H1 (cell line): ENCODE results near the gene PIK3C2G. TPM values are rescaled to one million over a fixed set of nuclear protein-coding genes. Genes with fewer than 3 reads are reported as not detected.

ENCODE experiments used
- polyA plus RNA-seq, 7 experiments: library from polyadenylated mRNA; depleted of rRNA in 3 of 7; stranded (reverse) in 5 of 7; unstranded in 2 of 7; fragments of >200 nt in 5 of 7; fragments of 200-250 nt in 2 of 7; gene quantifications; 1 replicate in 5 of 7; 2 replicates in 1 of 7; 4 replicates in 1 of 7; pipeline versions ENCODE4 v1.2.1 to v1.2.3, GENCODE V29; 2011 to 2013; ENCODE audit warnings: missing spikeins in 2 of 7, mixed read lengths in 2 of 7
- total RNA-seq: library from RNA; stranded (reverse); fragmentation: NEBNext Ultra II Directional; extraction: Animal tissue kit (Norgen Biotek cat#: 25700); gene quantifications from 2 replicates; pipeline ENCODE4 v1.2.1, GENCODE V29; 2021
- TF ChIP-seq, protein P1 (sequence below): fragments of 300-600 bp; sonication (generic); IDR thresholded peaks from 2 replicates; pipeline ENCODE4 v1.7.1; 2012; ENCODE audit warnings: low read length, moderate library complexity, mild to moderate bottlenecking, inconsistent platforms; ENCODE audit not compliant: insufficient replicate concordance
- TF ChIP-seq, protein P2 (sequence below): IDR thresholded peaks from 2 replicates; pipeline ENCODE4 v1.6.1; 2011; ENCODE audit warnings: low read length, improper control_type of control experiment

PIK3C2G gene
- total and polyA plus RNA-seq, 2 of the 8 experiments (the other 6 are each of a cell fraction or from before 2014, with no cell fraction given), result not detected

DNA sequence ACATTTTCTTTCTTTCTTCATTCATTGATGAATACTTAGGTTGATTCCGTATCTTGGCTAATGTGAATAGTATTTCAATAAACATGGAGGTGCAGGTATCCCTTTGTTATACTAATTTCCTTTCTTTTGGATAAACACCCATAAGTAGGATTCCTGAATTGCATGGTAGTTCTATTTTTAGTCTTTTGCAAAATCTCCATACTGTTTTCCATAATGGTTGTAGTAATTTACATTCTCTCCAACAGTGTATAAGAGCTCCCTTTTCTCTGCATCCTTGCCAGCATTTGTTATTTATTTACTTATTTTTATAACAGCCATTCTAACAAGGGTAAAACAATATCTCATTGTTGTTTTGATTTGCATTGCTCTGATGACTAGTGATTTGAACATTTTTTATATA, 36.6 kb downstream of the PIK3C2G start (continued):
- TF ChIP-seq, protein P1, sequence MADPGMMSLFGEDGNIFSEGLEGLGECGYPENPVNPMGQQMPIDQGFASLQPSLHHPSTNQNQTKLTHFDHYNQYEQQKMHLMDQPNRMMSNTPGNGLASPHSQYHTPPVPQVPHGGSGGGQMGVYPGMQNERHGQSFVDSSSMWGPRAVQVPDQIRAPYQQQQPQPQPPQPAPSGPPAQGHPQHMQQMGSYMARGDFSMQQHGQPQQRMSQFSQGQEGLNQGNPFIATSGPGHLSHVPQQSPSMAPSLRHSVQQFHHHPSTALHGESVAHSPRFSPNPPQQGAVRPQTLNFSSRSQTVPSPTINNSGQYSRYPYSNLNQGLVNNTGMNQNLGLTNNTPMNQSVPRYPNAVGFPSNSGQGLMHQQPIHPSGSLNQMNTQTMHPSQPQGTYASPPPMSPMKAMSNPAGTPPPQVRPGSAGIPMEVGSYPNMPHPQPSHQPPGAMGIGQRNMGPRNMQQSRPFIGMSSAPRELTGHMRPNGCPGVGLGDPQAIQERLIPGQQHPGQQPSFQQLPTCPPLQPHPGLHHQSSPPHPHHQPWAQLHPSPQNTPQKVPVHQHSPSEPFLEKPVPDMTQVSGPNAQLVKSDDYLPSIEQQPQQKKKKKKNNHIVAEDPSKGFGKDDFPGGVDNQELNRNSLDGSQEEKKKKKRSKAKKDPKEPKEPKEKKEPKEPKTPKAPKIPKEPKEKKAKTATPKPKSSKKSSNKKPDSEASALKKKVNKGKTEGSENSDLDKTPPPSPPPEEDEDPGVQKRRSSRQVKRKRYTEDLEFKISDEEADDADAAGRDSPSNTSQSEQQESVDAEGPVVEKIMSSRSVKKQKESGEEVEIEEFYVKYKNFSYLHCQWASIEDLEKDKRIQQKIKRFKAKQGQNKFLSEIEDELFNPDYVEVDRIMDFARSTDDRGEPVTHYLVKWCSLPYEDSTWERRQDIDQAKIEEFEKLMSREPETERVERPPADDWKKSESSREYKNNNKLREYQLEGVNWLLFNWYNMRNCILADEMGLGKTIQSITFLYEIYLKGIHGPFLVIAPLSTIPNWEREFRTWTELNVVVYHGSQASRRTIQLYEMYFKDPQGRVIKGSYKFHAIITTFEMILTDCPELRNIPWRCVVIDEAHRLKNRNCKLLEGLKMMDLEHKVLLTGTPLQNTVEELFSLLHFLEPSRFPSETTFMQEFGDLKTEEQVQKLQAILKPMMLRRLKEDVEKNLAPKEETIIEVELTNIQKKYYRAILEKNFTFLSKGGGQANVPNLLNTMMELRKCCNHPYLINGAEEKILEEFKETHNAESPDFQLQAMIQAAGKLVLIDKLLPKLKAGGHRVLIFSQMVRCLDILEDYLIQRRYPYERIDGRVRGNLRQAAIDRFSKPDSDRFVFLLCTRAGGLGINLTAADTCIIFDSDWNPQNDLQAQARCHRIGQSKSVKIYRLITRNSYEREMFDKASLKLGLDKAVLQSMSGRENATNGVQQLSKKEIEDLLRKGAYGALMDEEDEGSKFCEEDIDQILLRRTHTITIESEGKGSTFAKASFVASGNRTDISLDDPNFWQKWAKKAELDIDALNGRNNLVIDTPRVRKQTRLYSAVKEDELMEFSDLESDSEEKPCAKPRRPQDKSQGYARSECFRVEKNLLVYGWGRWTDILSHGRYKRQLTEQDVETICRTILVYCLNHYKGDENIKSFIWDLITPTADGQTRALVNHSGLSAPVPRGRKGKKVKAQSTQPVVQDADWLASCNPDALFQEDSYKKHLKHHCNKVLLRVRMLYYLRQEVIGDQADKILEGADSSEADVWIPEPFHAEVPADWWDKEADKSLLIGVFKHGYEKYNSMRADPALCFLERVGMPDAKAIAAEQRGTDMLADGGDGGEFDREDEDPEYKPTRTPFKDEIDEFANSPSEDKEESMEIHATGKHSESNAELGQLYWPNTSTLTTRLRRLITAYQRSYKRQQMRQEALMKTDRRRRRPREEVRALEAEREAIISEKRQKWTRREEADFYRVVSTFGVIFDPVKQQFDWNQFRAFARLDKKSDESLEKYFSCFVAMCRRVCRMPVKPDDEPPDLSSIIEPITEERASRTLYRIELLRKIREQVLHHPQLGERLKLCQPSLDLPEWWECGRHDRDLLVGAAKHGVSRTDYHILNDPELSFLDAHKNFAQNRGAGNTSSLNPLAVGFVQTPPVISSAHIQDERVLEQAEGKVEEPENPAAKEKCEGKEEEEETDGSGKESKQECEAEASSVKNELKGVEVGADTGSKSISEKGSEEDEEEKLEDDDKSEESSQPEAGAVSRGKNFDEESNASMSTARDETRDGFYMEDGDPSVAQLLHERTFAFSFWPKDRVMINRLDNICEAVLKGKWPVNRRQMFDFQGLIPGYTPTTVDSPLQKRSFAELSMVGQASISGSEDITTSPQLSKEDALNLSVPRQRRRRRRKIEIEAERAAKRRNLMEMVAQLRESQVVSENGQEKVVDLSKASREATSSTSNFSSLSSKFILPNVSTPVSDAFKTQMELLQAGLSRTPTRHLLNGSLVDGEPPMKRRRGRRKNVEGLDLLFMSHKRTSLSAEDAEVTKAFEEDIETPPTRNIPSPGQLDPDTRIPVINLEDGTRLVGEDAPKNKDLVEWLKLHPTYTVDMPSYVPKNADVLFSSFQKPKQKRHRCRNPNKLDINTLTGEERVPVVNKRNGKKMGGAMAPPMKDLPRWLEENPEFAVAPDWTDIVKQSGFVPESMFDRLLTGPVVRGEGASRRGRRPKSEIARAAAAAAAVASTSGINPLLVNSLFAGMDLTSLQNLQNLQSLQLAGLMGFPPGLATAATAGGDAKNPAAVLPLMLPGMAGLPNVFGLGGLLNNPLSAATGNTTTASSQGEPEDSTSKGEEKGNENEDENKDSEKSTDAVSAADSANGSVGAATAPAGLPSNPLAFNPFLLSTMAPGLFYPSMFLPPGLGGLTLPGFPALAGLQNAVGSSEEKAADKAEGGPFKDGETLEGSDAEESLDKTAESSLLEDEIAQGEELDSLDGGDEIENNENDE, result peak; percentile 62
- TF ChIP-seq, protein P2, sequence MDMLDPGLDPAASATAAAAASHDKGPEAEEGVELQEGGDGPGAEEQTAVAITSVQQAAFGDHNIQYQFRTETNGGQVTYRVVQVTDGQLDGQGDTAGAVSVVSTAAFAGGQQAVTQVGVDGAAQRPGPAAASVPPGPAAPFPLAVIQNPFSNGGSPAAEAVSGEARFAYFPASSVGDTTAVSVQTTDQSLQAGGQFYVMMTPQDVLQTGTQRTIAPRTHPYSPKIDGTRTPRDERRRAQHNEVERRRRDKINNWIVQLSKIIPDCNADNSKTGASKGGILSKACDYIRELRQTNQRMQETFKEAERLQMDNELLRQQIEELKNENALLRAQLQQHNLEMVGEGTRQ, result no peak
